CD14-positive monocyte (primary cell): ENCODE results near the gene EN2. TPM values are rescaled to one million over a fixed set of nuclear protein-coding genes. Genes with fewer than 3 reads are reported as not detected.
A peak's percentile ranks its signal among the peaks of the same experiment; 100 is the strongest.

ENCODE experiments used
- DNase-seq, 3 donors: peaks; one replicate each; pipeline ENCODE4 v3.0.0-alpha.2; 2011 to 2022
- H2AFZ ChIP-seq: 2 replicates; pipeline ENCODE4 v1.6.0; 2012; ENCODE audit warnings: mild to moderate bottlenecking, low read depth, low read length, inconsistent platforms; ENCODE audit not compliant: insufficient read depth, poor library complexity, severe bottlenecking
- H3K27ac ChIP-seq, 2 donors: 1 replicate in 1 of 2; 2 replicates in 1 of 2; pipeline ENCODE4 v1.5.1; 2012 to 2013; ENCODE audit warnings: low read length in 2 of 2, control low read depth in 1 of 2, inconsistent platforms in 1 of 2, low read depth in 1 of 2, mild to moderate bottlenecking in 1 of 2
- H3K27me3 ChIP-seq, 2 donors: one replicate each; pipeline versions ENCODE4 v1.6.0 to v1.6.1; 2011 to 2013; ENCODE audit warnings: low read length in 2 of 2; ENCODE audit not compliant: control insufficient read depth in 2 of 2, insufficient read depth in 2 of 2
- H3K36me3 ChIP-seq, 2 donors: replicated peaks in 1 of 2; 1 replicate in 1 of 2; 2 replicates in 1 of 2; pipeline versions ENCODE4 v1.5.1 to v1.6.1; 2012 to 2013; ENCODE audit warnings: low read length in 2 of 2, control low read depth in 1 of 2, inconsistent platforms in 1 of 2, mild to moderate bottlenecking in 1 of 2; ENCODE audit not compliant: insufficient read depth in 2 of 2, control insufficient read depth in 1 of 2
- H3K4me1 ChIP-seq, 2 donors: 1 replicate in 1 of 2; 2 replicates in 1 of 2; pipeline versions ENCODE4 v1.5.1 to v1.6.1; 2012 to 2013; ENCODE audit warnings: low read length in 2 of 2, control low read depth in 1 of 2, inconsistent platforms in 1 of 2, mild to moderate bottlenecking in 1 of 2, moderate library complexity in 1 of 2; ENCODE audit not compliant: insufficient read depth in 2 of 2, control insufficient read depth in 1 of 2
- H3K4me2 ChIP-seq: replicated peaks from 2 replicates; pipeline ENCODE3; 2012; ENCODE audit warnings: low read length, moderate library complexity, mild to moderate bottlenecking; ENCODE audit not compliant: poor library complexity, severe bottlenecking; ENCODE audit errors: extremely low read depth
- H3K4me3 ChIP-seq, 3 experiments: fragments of 200-600 bp in 1 of 3; sonication (generic) in 1 of 3; replicated peaks in 1 of 3; 1 replicate in 2 of 3; 2 replicates in 1 of 3; pipeline ENCODE4 v1.5.1; 2011 to 2013; ENCODE audit warnings: low read length in 3 of 3, mild to moderate bottlenecking in 3 of 3, control low read depth in 2 of 3, low read depth in 2 of 3, inconsistent platforms in 1 of 3, moderate library complexity in 1 of 3
- H3K79me2 ChIP-seq: 2 replicates; pipeline ENCODE4 v1.6.0; 2012; ENCODE audit warnings: mild to moderate bottlenecking, control low read depth, inconsistent platforms, low read length, moderate library complexity; ENCODE audit not compliant: insufficient read depth
- H3K9ac ChIP-seq: 2 replicates; pipeline ENCODE4 v1.6.0; 2017; ENCODE audit warnings: low read length, mild to moderate bottlenecking; ENCODE audit not compliant: insufficient read depth, poor library complexity, severe bottlenecking
- H3K9me3 ChIP-seq, 2 donors: replicated peaks in 1 of 2; 1 replicate in 1 of 2; 2 replicates in 1 of 2; pipeline versions ENCODE4 v1.5.1 to v1.6.1; 2012 to 2013; ENCODE audit warnings: low read length in 2 of 2, control low read depth in 1 of 2; ENCODE audit not compliant: control insufficient read depth in 1 of 2, insufficient read depth in 1 of 2
- H4K20me1 ChIP-seq: 2 replicates; pipeline ENCODE4 v1.6.0; 2012; ENCODE audit warnings: mild to moderate bottlenecking, low read length, control low read depth, moderate library complexity; ENCODE audit not compliant: insufficient read depth
- H3K27ac Mint-ChIP-seq, 7 donors: one replicate each; pipeline ENCODE4 v1.8.0; 2020; ENCODE audit warnings: mild to moderate bottlenecking in 7 of 7, mixed read lengths in 7 of 7, moderate library complexity in 6 of 7, inconsistent platforms in 2 of 7
- H3K27me3 Mint-ChIP-seq, 3 donors: one replicate each; pipeline ENCODE4 v1.8.0; 2021 to 2022; ENCODE audit warnings: low read depth in 3 of 3, mild to moderate bottlenecking in 3 of 3, mixed read lengths in 3 of 3, moderate library complexity in 3 of 3, inconsistent platforms in 1 of 3
- H3K36me3 Mint-ChIP-seq, 2 donors: one replicate each; pipeline ENCODE4 v1.8.0; 2020; ENCODE audit warnings: mixed read lengths in 2 of 2, inconsistent platforms in 1 of 2, mild to moderate bottlenecking in 1 of 2
- H3K4me1 Mint-ChIP-seq: one replicate; pipeline ENCODE4 v1.8.0; 2020; ENCODE audit warnings: mild to moderate bottlenecking, mixed read lengths
- H3K4me3 Mint-ChIP-seq, 2 donors: one replicate each; pipeline ENCODE4 v1.8.0; 2020; ENCODE audit warnings: mild to moderate bottlenecking in 2 of 2, mixed read lengths in 2 of 2, moderate library complexity in 1 of 2
- H3K9me3 Mint-ChIP-seq, 7 donors: one replicate each; pipeline ENCODE4 v1.8.0; 2020 to 2022; ENCODE audit warnings: mixed read lengths in 7 of 7, mild to moderate bottlenecking in 6 of 7, moderate library complexity in 6 of 7, inconsistent platforms in 2 of 7
- WGBS: methylation state at CpG from one replicate; pipeline ENCODE4 v1.1.5; 2013; ENCODE audit warnings: missing lambda C conversion rate; ENCODE audit not compliant: insufficient coverage; 5-methylcytosine and 5-hydroxymethylcytosine counted together
- intact Hi-C, 2 donors: fragments of 100-400 bp; cut with micrococcal nuclease; formaldehyde crosslinking; loops; one replicate each; pipeline versions ENCODE4 v1.15.0 to v1.15.1; 2023
- polyA plus RNA-seq, 3 donors: library from polyadenylated mRNA; depleted of rRNA in 1 of 3; unstranded in 2 of 3; stranded (reverse) in 1 of 3; fragments of 300-500 nt in 2 of 3; fragments of >200 nt in 1 of 3; fragmentation: Illumina TruSeq in 2 of 3; gene quantifications; 1 replicate in 2 of 3; 2 replicates in 1 of 3; pipeline ENCODE4 v1.2.3, GENCODE V29; 2012 to 2021
- TF ChIP-seq, protein P1 (sequence below): fragments of 200-600 bp; IDR thresholded peaks from one replicate; pipeline ENCODE4 v1.8.0; 2022; ENCODE audit warnings: antibody characterized with exemption, mild to moderate bottlenecking

EN2 gene
- polyA plus RNA-seq, 3 donors = not detected

DNA sequence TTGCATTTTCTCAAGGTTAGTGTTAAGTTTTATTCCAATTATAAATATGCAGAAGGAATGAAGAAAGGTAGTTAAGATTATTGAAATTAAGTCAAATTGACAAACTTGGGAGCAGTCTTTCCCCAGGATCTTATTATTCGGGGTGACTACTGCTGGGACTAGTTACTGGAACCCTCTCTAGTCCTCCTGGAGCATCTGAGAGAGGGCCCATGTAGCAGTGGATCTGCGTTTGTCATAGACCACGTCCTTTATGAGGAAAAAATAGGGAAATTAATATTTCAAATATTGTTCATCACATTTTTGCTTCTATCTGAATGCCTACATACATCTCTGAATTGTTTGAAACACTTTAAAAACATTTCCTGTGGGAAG is 47.5 kb downstream of the EN2 start:
- Histone ChIP-seq H2AFZ (no peak overlapping the region), H3K9ac (no peak overlapping the region), H4K20me1 (no peaks in the 10 kb centered on the region), H3K27me3 (peaks cover 92 to 100% of the 10 kb centered on the region in 2 donors), H3K9me3 (no peaks in the 10 kb centered on the region), H3K27ac (no peak overlapping the region), H3K4me3 (no peak overlapping the region), H3K36me3 (no peaks in the 10 kb centered on the region), H3K4me2 (no peak overlapping the region), H3K4me1 (peaks cover 9 to 13% of the 10 kb centered on the region in 2 donors), H3K79me2 (no peaks in the 10 kb centered on the region)
- Mint-ChIP-seq H3K4me3 (peak overlapping the region in 1 of 2 donors; percentile 66), H3K9me3 (peaks cover 0 to 13% (median 7%) of the 10 kb centered on the region in 7 donors), H3K27me3 (peaks cover 86 to 96% (median 92%) of the 10 kb centered on the region in 3 donors), H3K27ac (no peak overlapping the region), H3K4me1 (peaks cover 17% of the 10 kb centered on the region), H3K36me3 (peaks cover 2 to 7% of the 10 kb centered on the region in 2 donors)
- 38% methylated on average over 1 of the region's 3 CpGs for WGBS
- TF ChIP-seq, protein P1, sequence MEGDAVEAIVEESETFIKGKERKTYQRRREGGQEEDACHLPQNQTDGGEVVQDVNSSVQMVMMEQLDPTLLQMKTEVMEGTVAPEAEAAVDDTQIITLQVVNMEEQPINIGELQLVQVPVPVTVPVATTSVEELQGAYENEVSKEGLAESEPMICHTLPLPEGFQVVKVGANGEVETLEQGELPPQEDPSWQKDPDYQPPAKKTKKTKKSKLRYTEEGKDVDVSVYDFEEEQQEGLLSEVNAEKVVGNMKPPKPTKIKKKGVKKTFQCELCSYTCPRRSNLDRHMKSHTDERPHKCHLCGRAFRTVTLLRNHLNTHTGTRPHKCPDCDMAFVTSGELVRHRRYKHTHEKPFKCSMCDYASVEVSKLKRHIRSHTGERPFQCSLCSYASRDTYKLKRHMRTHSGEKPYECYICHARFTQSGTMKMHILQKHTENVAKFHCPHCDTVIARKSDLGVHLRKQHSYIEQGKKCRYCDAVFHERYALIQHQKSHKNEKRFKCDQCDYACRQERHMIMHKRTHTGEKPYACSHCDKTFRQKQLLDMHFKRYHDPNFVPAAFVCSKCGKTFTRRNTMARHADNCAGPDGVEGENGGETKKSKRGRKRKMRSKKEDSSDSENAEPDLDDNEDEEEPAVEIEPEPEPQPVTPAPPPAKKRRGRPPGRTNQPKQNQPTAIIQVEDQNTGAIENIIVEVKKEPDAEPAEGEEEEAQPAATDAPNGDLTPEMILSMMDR = no peak
- intact Hi-C loops = no loop called here
- no peak for DNase-seq

DNA sequence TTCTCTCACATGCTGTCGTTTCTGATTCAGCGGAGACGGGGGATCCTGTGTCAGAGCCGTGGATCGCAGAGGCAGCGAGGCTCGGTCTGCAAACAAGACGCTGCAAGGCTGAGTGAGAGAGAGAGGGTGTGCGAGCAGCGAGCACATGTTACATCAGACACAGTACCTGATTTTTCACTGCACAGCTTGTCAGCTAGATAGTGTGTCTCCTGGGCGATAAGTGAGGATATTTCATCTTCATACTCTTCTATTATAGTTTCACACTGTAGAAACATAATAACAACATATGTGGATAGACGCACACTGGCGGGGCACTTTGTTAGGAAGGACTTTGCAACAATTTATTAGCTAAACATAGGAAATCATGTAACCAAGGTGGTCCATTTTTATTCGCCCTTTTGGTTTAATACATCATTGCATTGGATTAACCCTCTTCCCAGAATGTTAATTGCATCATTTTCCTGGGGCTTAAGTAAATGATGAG is 49.0 kb downstream of the EN2 start:
- H3K4me2 ChIP-seq = no peak overlapping the region
- no peak overlapping the region for H3K9ac ChIP-seq
- H3K4me3 Mint-ChIP-seq = peak overlapping the region in 1 of 2 donors; percentile 66
- H3K36me3 ChIP-seq = no peaks in the 10 kb centered on the region
- peaks cover 17% of the 10 kb centered on the region for H3K4me1 Mint-ChIP-seq
- TF ChIP-seq, protein P1 = no peak
- no peaks in the 10 kb centered on the region for H3K79me2 ChIP-seq
- peaks cover 9 to 13% of the 10 kb centered on the region in 2 donors for H3K4me1 ChIP-seq
- H3K27ac Mint-ChIP-seq = no peak overlapping the region
- peaks cover 0 to 15% (median 5%) of the 10 kb centered on the region in 7 donors for H3K9me3 Mint-ChIP-seq
- H3K9me3 ChIP-seq = no peaks in the 10 kb centered on the region
- H3K27me3 Mint-ChIP-seq = peaks cover 88 to 97% (median 89%) of the 10 kb centered on the region in 3 donors
- no peak overlapping the region for H3K4me3 ChIP-seq
- no peak overlapping the region for H3K27ac ChIP-seq
- H3K36me3 Mint-ChIP-seq = peaks cover 2 to 7% of the 10 kb centered on the region in 2 donors
- 2% methylated on average over 7 of the region's 14 CpGs for WGBS
- H3K27me3 ChIP-seq = peaks cover 93 to 100% of the 10 kb centered on the region in 2 donors
- H2AFZ ChIP-seq = no peak overlapping the region
- DNase-seq = no peak
- intact Hi-C loops = no loop called here
- H4K20me1 ChIP-seq = no peaks in the 10 kb centered on the region
